ENCODE data around the gene VPS37B.

- no peak for TF ChIP-seq POLR2A (IDR thresholded peaks at IDR 0.05)
- TF ChIP-seq, protein P1, sequence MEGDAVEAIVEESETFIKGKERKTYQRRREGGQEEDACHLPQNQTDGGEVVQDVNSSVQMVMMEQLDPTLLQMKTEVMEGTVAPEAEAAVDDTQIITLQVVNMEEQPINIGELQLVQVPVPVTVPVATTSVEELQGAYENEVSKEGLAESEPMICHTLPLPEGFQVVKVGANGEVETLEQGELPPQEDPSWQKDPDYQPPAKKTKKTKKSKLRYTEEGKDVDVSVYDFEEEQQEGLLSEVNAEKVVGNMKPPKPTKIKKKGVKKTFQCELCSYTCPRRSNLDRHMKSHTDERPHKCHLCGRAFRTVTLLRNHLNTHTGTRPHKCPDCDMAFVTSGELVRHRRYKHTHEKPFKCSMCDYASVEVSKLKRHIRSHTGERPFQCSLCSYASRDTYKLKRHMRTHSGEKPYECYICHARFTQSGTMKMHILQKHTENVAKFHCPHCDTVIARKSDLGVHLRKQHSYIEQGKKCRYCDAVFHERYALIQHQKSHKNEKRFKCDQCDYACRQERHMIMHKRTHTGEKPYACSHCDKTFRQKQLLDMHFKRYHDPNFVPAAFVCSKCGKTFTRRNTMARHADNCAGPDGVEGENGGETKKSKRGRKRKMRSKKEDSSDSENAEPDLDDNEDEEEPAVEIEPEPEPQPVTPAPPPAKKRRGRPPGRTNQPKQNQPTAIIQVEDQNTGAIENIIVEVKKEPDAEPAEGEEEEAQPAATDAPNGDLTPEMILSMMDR (IDR thresholded peaks at IDR 0.05), result no peak
Observed at GRCh38 chr12:122851820-122852219, 44.1 kb downstream of the VPS37B start.
